ENCODE measurements around the gene TRIM74. TPM values are rescaled to one million over a fixed set of nuclear protein-coding genes. Genes with fewer than 3 reads are reported as not detected.
"Not testable (repeated sequence)": the region's sequence is repeated elsewhere in the genome, so short reads cannot be mapped to it uniquely, and the experiment has no call there.

TRIM74 gene
- total RNA-seq, 3 donors from 2014 or later (not counting 1 experiment from before 2014, with no cell fraction given), result 0.73 to 5.3 (median 2.3) TPM

DNA sequence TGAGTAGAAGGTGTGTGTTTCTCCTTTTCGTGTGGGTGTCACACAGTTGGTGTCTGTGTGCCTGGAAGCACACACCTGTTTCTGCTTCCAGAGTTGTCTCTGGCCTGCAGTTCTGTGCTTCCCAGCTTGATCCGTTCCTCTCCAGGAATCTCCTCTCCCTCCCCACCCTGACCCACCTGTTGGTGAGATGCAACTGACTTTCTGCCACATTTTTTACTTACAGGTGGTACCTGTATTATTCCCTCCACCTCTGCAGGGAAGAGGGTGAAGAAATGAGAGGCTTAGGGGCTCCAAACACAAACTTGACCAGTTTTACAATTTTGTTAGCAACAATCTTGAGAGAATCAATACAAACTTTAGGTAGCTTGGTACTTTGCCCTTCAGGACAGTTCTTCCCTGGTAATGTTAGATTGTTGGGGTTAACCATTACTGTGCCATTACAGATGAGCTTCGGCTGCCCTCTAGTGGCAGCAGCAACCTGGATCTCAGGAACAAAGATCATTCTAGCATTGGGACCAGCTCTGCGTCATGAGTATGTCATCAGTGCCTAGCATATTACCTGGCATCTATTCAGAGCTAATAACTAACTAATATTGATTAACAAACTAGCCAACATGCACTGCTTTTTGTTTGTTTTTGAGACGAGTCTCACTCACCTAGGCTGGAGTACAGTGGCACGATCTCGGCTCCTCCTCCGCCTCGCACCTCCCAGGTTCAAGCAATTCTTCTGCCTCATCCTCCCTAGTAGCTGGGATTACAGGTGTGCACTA lies 54.3 kb downstream of the TRIM74 start:
- not testable (repeated sequence) for H3K27ac Mint-ChIP-seq; H3K27ac ChIP-seq (ENCODE audit: low read length)
- TF ChIP-seq, protein P1, sequence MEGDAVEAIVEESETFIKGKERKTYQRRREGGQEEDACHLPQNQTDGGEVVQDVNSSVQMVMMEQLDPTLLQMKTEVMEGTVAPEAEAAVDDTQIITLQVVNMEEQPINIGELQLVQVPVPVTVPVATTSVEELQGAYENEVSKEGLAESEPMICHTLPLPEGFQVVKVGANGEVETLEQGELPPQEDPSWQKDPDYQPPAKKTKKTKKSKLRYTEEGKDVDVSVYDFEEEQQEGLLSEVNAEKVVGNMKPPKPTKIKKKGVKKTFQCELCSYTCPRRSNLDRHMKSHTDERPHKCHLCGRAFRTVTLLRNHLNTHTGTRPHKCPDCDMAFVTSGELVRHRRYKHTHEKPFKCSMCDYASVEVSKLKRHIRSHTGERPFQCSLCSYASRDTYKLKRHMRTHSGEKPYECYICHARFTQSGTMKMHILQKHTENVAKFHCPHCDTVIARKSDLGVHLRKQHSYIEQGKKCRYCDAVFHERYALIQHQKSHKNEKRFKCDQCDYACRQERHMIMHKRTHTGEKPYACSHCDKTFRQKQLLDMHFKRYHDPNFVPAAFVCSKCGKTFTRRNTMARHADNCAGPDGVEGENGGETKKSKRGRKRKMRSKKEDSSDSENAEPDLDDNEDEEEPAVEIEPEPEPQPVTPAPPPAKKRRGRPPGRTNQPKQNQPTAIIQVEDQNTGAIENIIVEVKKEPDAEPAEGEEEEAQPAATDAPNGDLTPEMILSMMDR (IDR thresholded peaks at IDR 0.05), result peak; percentile 58

DNA sequence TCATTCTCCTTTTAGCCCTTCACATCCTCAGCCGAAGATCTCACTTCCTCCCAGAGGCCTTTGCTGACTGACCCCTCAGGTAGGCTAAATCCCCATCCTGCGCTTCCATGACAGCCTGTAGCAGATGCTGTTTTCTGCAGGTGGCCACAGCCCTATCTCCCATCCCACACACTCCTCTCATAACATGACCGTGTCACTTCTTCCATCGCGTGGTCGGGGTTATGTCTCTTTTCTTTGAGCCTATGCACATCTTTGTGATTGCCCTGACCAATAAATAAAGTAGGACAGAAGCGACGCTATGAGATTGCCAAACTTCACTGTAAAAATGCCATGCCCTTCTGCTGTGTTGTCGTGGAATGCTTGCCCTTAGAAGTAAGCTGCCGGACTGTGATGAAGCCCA lies 55.5 kb downstream of the TRIM74 start:
- 91% methylated on average over 10 of the region's 10 CpGs for WGBS (ENCODE audit: insufficient coverage)
- intact Hi-C loops (cut with micrococcal nuclease); ATAC-seq; H3K4me3 Mint-ChIP-seq; H3K27me3 ChIP-seq (ENCODE audit: control insufficient read depth, insufficient read depth, low read length); H3K4me3 ChIP-seq (ENCODE audit: low read length); H3K9me3 Mint-ChIP-seq; DNase-seq; H3K9me3 ChIP-seq (ENCODE audit: control insufficient read depth, insufficient read depth, low read length); H3K27me3 Mint-ChIP-seq (ENCODE audit: low read depth in 2 of 2); H3K4me1 ChIP-seq (ENCODE audit: control insufficient read depth, insufficient read depth, low read length); H3K27ac ChIP-seq (ENCODE audit: low read length): not testable (repeated sequence)
- Mint-ChIP-seq H3K36me3 (peaks cover 14% of the 10 kb centered on the region), H3K4me1 (peaks cover 14 to 23% of the 10 kb centered on the region in 2 donors), H3K27ac (peak overlapping the region in 1 of 2 donors; percentile 16)
- peaks cover 14% of the 10 kb centered on the region for H3K36me3 ChIP-seq (ENCODE audit: control insufficient read depth, insufficient read depth, low read length)

More for the DNA sequence above, 54.3 kb downstream of the TRIM74 start:
- ATAC-seq (peak; percentile 56 to 88 (median 73)), DNase-seq (peak in 1 of 2 donors; percentile 65)
- intact Hi-C loops (cut with micrococcal nuclease); H3K4me3 Mint-ChIP-seq; H3K9me3 Mint-ChIP-seq; H3K27me3 Mint-ChIP-seq (ENCODE audit: low read depth in 2 of 2); H3K9me3 ChIP-seq (ENCODE audit: control insufficient read depth, insufficient read depth, low read length); H3K27me3 ChIP-seq (ENCODE audit: control insufficient read depth, insufficient read depth, low read length); H3K4me1 ChIP-seq (ENCODE audit: control insufficient read depth, insufficient read depth, low read length); H3K4me3 ChIP-seq (ENCODE audit: low read length): not testable (repeated sequence)
- H3K36me3 Mint-ChIP-seq, result peaks cover 14% of the 10 kb centered on the region
- 81% methylated on average over 9 of the region's 9 CpGs for WGBS (ENCODE audit: insufficient coverage)
- H3K36me3 ChIP-seq (ENCODE audit: control insufficient read depth, insufficient read depth, low read length), result peaks cover 14% of the 10 kb centered on the region
- H3K4me1 Mint-ChIP-seq, result peaks cover 14 to 29% of the 10 kb centered on the region in 2 donors

DNA sequence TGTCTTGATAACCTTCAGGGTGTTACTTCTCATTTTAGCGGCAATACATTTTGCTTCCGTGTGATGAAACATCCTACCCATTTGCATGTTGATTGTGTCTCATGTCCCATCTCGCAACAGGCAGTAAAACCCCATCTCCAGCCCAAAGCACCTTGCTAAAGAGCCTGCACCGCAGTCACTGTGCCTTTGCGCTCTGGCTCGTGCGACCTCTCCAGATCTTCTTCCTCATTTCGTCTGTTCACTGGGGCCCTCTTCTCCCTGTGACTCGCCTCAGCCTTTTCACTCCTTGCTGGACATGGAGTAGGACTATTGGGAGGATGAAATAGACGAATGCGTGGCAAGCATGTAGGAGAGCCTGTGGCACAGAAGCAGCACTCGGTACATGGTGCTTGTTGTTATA lies 57.9 kb downstream of the TRIM74 start:
- H3K4me3 Mint-ChIP-seq; DNase-seq; H3K27ac ChIP-seq (ENCODE audit: low read length); H3K9me3 ChIP-seq (ENCODE audit: control insufficient read depth, insufficient read depth, low read length); H3K9me3 Mint-ChIP-seq; H3K27me3 ChIP-seq (ENCODE audit: control insufficient read depth, insufficient read depth, low read length); H3K4me1 ChIP-seq (ENCODE audit: control insufficient read depth, insufficient read depth, low read length); intact Hi-C loops (cut with micrococcal nuclease); H3K27me3 Mint-ChIP-seq (ENCODE audit: low read depth in 2 of 2); H3K4me3 ChIP-seq (ENCODE audit: low read length); H3K27ac Mint-ChIP-seq: not testable (repeated sequence)
- H3K36me3 ChIP-seq (ENCODE audit: control insufficient read depth, insufficient read depth, low read length), result peaks cover 14% of the 10 kb centered on the region
- ATAC-seq, result peak in 1 of 3 donors; percentile 35
- Mint-ChIP-seq H3K4me1 (peaks cover 9 to 17% of the 10 kb centered on the region in 2 donors), H3K36me3 (peaks cover 23% of the 10 kb centered on the region)
- 100% methylated on average over 1 of the region's 12 CpGs for WGBS (ENCODE audit: insufficient coverage)

Other genes starting within 250 kb of the TRIM74 start
- 10 to 100 TPM in 1 of 3 donors, 1 to 10 TPM in 2; 7.2 to 12.9 (median 7.9) TPM for gene TYW1B, start 141.3 kb downstream of the TRIM74 start, total RNA-seq
- gene POM121, start 44.4 kb downstream of the TRIM74 start, total RNA-seq, result 100 to 1,000 TPM in 1 of 3 donors, 10 to 100 TPM in 2; 80.9 to 103 (median 82.6) TPM
- gene SPDYE8, start 60.3 kb upstream of the TRIM74 start, total RNA-seq, result not detected
- not detected for gene SPDYE11, start 88.4 kb upstream of the TRIM74 start, total RNA-seq
- not detected for gene SPDYE9, start 116.6 kb upstream of the TRIM74 start, total RNA-seq